ENCODE measurements around the gene ACAN.

The ACAN gene

DNA sequence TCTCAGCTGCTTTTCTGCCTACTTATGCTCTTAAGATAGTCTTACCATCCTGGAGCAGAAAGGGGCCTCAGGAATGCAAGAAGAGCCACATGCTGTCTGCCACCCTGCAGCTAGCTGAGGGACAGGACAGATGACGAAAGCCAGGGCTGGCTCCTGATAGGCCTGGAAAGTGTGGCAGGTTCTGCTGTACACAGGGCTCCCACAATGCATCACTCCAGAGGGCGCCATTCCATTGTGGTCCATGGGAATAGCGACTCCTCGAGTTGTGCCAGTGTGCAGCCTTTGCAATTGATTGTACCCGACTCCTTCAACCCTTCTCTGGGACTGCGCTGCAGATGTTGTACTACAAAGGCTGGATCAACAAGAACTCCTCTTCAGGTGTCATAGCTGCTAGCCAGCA lies 11.2 kb downstream of the ACAN start:
- no peak for DNase-seq (ENCODE audit: low read depth, low spot score)
- CTCF ChIA-PET, result interaction anchor here (1.6 kb wide), 1 partner anchor 157 kb away, joined by 3 read pairs; no protein-coding TSS in a partner anchor
- POLR2A ChIA-PET, result no interaction called here
- H3K4me3 ChIP-seq (ENCODE audit: low read depth, low read length), result no peak overlapping the region
- TF ChIP-seq, protein P1, sequence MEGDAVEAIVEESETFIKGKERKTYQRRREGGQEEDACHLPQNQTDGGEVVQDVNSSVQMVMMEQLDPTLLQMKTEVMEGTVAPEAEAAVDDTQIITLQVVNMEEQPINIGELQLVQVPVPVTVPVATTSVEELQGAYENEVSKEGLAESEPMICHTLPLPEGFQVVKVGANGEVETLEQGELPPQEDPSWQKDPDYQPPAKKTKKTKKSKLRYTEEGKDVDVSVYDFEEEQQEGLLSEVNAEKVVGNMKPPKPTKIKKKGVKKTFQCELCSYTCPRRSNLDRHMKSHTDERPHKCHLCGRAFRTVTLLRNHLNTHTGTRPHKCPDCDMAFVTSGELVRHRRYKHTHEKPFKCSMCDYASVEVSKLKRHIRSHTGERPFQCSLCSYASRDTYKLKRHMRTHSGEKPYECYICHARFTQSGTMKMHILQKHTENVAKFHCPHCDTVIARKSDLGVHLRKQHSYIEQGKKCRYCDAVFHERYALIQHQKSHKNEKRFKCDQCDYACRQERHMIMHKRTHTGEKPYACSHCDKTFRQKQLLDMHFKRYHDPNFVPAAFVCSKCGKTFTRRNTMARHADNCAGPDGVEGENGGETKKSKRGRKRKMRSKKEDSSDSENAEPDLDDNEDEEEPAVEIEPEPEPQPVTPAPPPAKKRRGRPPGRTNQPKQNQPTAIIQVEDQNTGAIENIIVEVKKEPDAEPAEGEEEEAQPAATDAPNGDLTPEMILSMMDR (IDR thresholded peaks at IDR 0.05; ENCODE audit: insufficient read depth, low read length, missing control alignments), result no peak

GRCh38 chr15:88818920-88819319 lies 15.7 kb downstream of the ACAN start:
- ChIA-PET POLR2A (no interaction called here), CTCF (interaction anchor here (1.1 to 1.5 kb wide), 3 partner anchors 16 to 345 kb away, joined by 3 to 5 read pairs (median 4); no protein-coding TSS in a partner anchor)
- TF ChIP-seq, protein P1 (IDR thresholded peaks at IDR 0.05; ENCODE audit: insufficient read depth, low read length, missing control alignments), result no peak

GRCh38 chr15:88821993-88822392 lies 18.8 kb downstream of the ACAN start:
- DNase-seq (ENCODE audit: low read depth, low spot score), result no peak
- H3K4me3 ChIP-seq (ENCODE audit: low read depth, low read length), result no peak overlapping the region
- ChIA-PET CTCF (interaction anchor here (1.0 kb wide), 1 partner anchor 13 kb away, joined by 3 read pairs; no protein-coding TSS in a partner anchor), POLR2A (no interaction called here)
- TF ChIP-seq, protein P1 (IDR thresholded peaks at IDR 0.05; ENCODE audit: insufficient read depth, low read length, missing control alignments), result no peak

More at GRCh38 chr15:88818920-88819319, 15.7 kb downstream of the ACAN start:
- no peak for DNase-seq (ENCODE audit: low read depth, low spot score)
- no peak overlapping the region for H3K4me3 ChIP-seq (ENCODE audit: low read depth, low read length)

- ChIA-PET CTCF (interaction anchor here (1.1 to 13.7 kb wide), 3 partner anchors 50 to 171 kb away, joined by 3 to 385 read pairs (median 4); no protein-coding TSS in a partner anchor), POLR2A (interaction anchor here (1.2 kb wide), 1 partner anchor 83 kb away, joined by 3 read pairs; no protein-coding TSS in a partner anchor)
- H3K4me3 ChIP-seq (ENCODE audit: low read depth, low read length), result no peak overlapping the region
- TF ChIP-seq, protein P1 (IDR thresholded peaks at IDR 0.05; ENCODE audit: insufficient read depth, low read length, missing control alignments), result no peak
- DNase-seq (ENCODE audit: low read depth, low spot score), result no peak
These were observed 25.6 kb downstream of the ACAN start for GRCh38 chr15:88828791-88829190.

GRCh38 chr15:88830016-88830415 lies 26.8 kb downstream of the ACAN start:
- TF ChIP-seq, protein P1 (IDR thresholded peaks at IDR 0.05; ENCODE audit: insufficient read depth, low read length, missing control alignments), result no peak
- CTCF ChIA-PET, result interaction anchor here (13.7 kb wide), 1 partner anchor 173 kb away, joined by 385 read pairs; no protein-coding TSS in a partner anchor
- no peak overlapping the region for H3K4me3 ChIP-seq (ENCODE audit: low read depth, low read length)
- no peak for DNase-seq (ENCODE audit: low read depth, low spot score)
- POLR2A ChIA-PET, result interaction anchor here (1.2 kb wide), 1 partner anchor 84 kb away, joined by 3 read pairs; no protein-coding TSS in a partner anchor

DNA sequence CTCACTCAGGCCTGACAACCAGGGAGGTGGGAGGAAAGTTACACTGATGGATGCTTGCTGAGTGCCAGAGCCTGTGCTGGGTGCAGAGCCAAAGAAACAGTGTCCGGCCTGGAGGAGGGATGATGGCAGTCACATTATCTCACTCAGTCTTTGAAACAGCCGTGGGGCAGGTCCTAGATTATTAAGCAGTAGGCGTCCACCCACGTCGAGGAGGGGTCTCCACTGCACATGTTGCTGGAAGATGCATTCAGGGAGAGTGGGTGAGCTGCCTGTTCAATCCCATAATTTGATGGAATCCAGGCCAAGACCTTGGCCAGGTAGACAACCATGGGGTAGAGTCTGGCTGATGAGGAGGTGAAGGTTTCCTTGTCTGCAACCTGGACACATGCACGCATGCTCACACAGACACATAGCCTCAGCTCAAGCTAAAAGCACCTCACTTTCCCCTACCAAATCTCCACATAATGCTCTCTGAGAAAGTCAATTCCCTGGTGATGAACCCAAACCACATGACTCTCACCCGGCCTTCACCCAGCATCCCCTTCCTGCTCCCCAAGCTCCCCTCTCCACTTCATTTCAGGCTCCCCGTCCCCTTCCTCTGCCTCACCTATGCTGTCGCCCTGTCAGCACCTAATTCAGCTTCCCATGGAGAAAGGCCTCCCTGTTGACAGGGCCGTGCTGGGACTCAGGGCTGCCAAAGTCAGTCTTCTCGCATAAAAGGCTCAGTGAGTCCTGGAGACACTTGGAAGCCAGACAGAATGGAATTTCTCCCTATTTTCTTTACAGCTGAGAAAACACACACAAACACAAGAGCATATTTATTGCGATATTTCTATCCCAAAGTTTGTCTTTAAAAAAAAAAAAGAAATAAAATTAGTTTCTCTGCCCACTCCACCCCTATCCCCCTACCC lies 29.8 kb downstream of the ACAN start:
- H3K4me3 ChIP-seq (ENCODE audit: low read depth, low read length), result no peak overlapping the region
- CTCF ChIA-PET, result interaction anchor here (0.7 to 13.7 kb wide), 9 partner anchors 10 to 211 kb away, joined by 3 to 385 read pairs (median 6); no protein-coding TSS in a partner anchor

More for the DNA sequence above, 29.8 kb downstream of the ACAN start:
- no peak for DNase-seq (ENCODE audit: low read depth, low spot score)
- TF ChIP-seq, protein P1 (IDR thresholded peaks at IDR 0.05; ENCODE audit: insufficient read depth, low read length, missing control alignments), result no peak
- POLR2A ChIA-PET, result no interaction called here
